NCI-H128 (cell line): Measurements from ENCODE around the gene CEP19.

Source experiments
- DNase-seq: peaks from one replicate; lab custom pipeline; 2025; ENCODE audit not compliant: unreplicated experiment; lab: John Stamatoyannopoulos, UW

Gene CEP19

DNA sequence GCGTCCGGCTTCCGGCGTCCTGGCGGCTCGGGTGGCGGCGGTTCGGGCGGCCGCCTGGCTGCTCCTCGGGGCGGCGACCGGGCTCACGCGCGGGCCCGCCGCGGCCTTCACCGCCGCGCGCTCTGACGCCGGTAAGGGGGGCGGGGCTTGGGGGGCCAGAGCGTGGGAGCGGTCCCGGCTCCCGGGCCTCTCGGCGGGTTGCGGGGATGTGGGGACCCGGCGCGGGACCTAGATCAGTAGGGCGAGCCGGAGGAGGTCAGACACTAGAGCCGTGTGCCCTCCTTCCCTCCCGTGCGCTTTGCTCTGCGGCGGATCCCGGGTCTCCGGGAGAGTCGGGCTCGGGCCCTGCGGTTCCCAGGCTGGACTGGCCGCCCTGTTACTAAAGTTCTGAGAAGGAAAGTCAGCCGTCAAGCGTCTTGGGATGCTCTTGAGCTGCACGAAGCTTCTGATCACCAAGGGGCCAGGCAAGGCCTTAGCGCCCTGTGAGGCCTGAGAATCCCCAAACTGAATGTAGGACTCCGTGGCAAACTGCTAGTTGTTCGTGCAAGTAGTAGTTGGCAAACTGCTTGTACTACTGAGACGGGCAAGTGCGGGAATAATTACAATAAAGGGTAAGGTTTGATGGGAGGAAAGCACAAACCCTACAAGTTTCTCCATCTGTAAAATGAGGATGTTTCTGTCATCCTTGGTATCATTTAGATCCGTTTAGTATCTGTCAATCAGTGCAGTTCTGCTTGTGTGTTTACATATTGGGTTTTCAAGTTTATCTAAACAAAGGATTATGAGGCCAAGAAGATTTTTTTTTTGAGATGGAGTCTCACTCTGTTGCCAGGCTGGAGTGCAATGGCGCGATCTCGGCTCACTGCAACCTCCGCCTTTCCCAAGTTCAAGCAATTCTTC, 714 bp upstream of the CEP19 start:
- no peak for DNase-seq

DNA sequence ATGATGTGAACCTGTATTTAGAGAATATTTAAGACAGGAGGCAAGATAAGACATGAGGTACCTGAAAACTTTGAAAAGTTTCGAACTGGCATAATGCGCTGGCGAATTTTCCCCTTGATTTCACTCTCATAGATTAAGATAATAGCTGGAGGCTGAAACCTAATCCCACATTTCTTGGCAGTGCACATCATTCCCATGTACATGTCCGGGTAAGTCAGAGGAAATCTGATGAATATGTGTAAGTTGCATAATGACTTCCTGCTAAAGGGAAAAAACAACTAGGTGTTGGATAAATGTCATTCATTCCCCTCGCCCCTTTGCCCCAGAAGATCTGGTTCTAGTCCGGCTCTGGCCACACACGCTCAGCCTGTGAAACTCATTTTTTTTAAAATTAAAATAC, 3.6 kb downstream of the CEP19 start:
- no peak for DNase-seq

DNA sequence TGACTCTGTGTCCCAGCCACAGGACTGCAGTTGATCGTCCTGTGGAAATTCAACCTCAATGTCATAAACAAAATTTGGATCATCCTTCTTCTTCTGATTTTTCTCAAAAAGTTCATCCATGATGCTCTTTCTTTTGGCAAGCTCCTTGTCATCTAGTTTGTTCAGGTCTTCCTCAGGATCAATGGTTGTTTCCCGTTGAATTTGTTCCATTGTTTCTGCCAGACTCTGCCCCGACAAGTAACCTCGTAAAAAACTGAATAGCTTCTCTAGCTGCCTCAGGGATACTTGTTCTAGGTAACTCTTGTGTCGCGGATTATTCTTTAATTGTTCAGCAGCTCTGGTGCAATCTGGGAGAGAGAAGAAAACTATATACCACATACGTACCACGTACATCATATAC, 4.5 kb downstream of the CEP19 start:
- DNase-seq, result no peak

DNA sequence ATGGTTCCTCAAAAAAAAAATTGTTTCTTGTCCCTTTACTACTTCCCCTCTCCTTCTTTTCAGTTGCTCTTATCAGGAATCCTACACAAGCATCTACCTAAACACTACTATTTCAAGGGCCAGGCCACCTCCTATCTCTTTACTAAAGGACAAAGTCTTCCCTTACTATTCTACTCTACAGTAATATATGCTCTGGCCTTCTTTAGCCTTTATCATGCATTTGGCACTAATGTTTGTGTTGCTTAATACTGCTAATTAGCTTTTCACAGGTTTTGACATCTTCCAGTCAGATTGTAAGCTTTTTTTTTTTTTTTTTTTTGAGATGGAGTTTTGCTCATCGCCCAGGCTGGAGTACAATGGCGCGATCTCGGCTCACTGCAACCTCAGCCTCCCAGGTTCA, 5.3 kb downstream of the CEP19 start:
- DNase-seq, result no peak

DNA sequence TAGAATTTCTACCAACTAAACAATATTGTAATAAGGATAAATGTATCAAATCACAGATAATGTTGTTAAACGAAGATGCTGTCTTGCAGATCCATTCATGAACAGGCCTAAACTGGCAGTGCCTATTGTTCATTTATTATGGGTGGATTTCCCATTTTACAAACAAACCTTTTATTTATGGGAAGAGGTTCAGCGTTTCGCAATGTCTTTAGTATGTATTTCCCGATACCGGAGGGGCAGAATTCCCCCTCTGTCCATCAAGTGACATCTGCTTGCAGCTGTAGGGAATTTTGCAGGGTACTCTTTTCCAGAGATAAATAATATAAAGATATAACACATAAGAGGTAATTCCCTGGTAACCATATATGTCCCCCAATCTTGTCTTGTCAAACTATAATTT, 5.7 kb downstream of the CEP19 start:
- DNase-seq, result no peak

DNA sequence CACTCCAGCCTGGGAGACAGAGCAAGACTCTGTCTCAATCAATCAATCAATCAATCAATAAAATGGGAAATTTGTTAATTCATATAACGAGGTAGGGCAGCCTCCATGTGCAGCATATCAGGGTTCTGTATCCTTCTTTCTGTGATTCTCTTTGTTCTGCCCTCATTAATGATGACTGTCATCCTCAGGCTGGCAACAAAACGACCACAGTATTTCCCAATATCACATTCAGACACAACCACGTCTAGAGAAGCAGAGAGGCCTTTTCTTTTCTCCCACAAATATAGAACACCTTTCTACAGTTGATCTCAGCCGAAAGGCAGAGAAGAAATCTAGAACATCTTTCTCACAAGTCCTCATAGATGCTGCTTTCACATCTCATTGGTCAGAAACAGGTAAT, 11.2 kb downstream of the CEP19 start:
- no peak for DNase-seq

DNA sequence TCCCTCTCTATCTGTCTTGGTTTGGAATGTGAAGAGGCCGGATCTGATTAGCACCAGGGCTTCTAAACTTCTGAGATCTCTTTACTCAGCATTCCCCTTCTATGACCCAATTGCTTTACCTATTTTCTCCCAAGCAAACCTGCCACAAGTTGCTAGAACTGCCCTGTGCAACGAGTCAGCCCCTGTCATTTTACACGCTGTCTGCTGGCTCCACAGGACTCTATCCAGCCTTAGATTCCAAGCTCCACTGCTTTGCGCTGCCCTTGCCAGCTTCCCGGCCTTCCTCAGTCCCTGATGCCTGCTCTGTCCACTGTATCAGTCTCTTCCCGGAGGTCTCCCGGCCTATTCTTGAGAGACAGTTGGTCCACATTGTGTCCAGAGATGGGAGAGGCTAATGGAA, 12.3 kb downstream of the CEP19 start:
- no peak for DNase-seq

DNA sequence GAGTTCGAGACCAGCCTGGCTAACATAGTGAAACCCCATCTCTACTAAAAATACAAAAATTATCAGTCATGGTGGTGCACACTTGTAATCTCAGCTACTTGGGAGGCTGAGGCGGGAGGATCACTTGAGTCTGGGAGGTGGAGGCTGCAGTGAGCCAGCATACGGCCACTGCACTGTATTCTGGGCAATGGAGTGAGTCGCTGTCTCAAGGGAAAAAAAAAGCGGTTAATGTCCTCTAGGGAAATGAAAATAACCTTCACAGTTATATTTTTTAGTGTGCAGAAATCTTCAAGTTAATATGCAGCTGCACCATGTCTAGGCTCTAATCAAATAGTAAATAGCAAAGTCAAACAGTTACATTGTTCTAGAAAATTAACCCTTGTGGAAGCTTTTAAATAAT, 14.8 kb downstream of the CEP19 start:
- no peak for DNase-seq

DNA sequence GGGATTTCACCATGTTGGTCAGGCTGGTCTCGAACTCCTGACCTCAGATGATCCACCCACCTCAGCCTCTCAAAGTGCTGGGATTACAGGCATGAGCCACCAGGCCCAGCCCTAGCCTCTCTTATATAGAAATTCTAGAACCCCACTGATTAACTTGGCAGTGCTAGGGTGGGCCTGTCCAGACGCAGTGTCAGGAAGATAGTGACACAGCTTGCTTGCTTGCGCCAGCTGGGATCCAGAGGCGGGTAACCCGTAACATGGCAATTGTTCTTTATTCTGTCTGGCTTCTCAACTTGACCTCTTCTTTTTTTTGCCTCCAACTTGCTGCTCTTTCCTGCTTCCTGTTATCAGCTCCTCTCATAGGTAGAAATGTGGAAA, 16.2 kb downstream of the CEP19 start:
- DNase-seq, result no peak

DNA sequence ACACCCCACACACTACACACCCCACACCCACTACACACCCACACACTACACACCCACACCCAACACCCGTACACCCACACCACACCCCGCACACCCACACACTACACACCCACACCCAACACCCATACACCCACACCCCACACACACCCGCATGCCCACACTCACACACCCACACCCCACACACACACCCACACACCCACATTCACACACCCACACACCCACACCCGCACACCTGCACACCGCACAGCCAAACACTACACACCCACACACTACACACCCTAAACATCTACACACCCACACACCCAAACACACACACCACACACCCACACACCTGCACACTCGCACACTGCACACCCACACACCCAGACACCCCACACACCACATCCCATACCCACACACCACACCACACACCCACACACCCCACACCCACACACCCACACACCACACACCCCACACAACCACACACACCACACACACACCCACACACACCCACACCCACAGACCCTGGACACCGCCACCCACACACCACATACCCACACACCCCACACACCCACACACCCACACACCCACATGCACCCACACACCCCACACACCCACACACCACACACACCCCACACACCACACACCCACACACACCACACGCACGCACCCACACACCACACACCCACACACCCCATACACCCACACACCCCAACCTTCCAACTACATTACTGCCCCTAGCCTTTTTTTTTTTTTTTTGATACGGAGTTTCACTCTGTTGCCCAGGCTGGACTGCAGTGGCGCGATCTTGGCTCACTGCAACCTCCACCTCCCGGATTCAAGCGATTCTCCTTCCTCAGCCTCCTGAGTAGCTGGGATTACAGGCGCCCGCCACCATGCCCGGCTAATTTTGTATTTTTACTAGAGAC, 16.9 kb downstream of the CEP19 start:
- DNase-seq, result no peak

DNA sequence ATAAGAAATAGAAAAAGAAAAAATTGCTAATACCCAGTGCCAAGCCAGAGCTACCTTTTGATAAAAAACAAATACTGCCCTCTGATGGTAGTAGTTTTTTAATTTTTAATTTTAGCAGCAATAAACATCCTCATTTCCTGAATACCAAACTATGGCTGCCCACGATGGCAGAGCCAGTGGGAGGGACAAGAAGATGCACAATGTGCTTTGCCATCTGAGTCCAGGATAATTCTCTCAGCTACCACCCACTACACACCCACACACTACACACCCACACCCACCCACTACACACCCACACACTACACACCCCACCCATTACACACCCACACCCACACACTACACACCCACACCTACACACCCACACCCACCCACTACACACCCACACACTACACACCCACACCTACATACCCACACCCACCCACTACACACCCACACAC, 17.8 kb downstream of the CEP19 start:
- DNase-seq, result no peak

DNA sequence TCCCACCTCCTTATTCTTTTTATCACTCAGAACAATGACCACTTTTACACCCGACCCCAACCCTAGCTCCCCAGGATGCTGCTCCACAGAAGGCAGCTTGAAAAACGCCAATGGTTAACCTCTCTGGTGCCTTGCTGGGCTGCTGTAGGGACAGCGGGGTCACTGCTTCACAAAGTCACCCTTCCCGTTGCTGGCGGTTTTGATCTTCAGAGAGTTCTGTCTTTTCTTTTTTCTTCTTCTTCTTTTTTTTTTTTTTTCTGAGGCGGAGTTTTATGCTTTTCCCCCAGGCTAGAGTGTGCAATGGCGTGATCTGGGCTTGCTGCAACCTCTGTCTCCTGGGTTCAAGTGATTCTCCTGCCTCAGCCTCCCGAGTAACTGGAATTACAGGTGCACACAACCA, 20.7 kb downstream of the CEP19 start:
- DNase-seq, result no peak

DNA sequence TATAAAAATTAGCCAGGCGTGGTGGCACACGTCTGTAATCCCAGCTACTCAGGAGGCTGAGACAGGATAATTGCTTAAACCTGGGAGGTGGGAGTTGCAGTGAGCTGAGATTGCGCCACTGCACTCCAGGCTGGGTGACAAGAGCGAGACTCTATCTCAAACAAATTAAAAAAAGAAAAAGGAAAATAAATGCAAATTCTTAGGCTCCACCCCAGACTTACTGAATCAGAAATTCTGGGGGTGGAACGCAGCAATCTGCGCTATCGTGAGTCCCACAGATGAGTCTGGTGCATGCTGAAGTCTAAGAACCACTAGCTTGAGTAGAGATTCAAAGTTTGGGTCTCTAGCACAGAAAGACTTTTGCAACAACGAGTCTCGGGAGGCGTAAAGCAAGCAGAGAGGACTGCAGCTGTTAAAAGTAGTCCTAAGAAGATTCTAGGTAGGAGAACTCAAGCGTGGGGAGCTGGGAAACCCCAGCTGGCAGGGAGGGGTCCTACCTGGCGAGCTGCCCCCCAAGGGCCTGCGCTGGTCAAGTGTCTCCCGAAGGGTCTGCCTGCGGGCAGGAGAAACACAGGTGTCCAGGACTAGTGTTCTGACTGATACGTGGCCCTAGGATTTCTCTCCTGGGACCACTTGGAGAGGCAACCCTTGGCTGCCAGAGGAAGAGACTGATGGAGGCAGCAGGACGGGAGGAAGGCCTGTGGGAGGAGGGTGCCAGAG, 21.9 kb downstream of the CEP19 start:
- no peak for DNase-seq

DNA sequence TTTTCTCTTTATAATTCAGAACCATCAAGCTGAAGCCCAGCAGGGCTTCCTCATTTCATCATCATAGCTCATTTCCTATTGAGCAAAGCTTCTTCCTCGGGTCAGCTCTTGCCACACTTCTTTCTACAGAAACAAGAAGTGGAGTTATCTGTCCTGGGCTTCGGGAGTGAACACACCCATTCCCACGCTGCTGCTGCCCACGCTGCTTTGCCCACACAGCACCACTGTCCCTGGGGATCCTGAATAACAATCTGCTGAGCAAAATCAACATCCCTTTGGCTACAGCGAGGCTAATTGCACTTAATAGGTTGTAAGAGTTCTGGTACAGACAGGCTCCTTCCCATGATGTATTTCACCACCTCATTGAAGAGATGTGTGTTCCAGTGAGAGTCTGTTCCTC, 23.7 kb downstream of the CEP19 start:
- DNase-seq, result no peak

DNA sequence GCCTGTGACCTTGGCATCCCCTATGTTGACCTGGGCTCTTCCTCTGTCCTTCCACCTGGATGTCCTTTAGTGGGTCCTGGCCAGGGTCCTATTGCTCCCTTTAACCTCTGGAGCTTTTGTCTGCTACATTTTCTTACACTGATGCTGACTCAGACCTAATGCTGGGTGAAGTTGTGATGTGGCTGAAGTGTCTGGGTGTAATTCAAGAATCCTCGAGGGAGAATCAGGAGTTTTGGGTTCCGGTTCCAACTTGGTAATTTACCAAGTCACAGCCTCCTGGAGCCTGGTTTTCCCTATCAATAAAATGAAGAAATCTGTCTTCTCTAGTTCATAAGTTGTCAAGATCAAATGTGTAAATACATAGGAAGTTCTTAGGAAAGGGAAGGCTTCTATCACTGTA, 25.6 kb downstream of the CEP19 start:
- DNase-seq, result no peak

DNA sequence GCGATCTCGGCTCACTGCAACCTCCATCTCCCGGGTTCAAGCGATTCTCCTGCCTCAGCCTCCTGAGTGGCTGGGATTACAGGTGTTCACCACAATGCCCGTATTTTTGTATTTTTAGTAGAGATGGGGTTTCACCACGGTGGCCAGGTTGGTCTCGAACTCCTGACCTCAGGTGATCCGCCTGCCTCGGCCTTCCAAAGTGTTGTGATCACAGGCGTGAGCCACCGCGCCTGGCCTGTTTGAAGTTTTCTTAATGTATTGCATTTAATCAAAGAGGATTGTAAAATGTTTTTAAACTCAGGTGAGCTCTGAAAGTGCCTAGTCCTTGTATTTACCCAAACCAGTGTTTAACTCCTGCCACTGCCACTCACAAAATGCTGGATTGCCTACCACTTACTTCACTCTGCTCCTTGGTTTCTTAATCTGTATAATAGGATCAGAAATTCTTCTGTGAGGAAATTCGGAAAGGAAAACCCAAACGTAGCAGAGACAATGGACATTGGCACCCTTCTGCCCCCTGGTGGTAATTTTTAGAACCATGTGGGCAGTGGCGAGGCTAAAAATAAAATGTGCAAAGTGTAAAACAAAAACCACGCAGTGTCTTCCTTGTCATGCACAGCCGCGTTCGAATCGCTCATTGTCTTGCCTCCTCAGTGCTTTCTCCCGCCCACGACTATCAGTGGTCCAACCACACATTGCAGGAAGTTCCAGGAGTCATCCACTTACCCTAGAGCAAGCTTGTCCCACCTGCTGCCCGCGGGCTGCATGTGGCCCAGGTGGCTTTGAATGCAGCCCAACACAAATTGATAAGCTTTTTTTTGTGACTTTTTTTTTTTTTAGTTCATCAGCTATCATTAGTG, 27.3 kb downstream of the CEP19 start:
- DNase-seq, result peak; percentile 76

DNA sequence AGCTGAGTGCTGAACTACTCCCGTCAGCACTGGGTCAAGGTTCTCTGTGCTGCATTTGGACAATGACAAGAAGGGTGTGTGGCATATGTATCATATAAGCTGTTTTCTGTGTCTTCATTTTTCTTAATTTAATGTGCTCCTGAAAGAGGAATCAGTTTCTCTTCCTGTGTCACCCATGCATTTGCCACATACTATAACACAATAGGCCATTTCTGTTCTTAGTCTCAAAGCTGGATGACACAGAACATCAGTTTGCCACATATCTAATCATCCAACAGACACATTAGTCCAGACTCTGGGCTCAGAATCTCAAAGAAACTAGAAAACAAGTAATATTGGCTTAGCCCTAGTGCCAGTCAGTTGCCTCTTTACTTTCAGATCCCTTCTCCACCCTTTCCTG, 34.1 kb downstream of the CEP19 start:
- no peak for DNase-seq

DNA sequence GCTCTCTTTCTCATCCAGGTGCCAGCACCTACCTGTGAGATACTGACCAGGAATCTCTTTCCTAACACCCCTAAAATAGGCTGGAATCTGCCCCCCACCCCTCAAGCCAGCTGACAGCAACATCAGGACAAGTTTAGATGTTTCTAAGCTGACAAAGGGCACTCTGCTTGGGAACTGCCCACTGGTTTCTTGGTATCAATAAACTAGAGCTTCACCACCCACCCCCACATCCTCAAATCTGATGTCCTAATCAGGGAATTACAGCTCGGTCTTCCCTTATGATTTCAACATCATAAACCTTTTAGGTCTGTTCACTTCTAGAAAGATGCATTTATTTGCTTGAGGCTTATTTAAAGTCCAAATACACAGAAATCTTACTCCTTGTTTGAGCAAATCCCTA, 34.7 kb downstream of the CEP19 start:
- no peak for DNase-seq

DNA sequence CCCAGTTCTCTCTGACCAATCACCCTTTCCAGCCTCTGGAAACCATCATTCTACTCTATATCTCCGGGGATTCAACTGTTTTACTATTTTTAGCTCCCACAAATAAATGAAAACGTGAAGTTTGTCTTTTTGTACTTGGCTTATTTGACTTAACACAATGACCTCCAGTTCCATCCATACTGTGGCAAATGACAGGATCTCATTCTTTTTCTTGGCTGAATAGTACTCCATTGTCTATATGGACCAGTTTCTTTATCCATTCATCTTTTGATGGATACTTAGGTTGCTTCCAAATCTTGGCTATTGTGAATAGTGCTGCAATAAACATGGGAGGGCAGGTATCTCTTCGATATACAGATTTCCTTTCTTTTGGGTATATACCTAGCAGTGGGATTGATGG, 38.4 kb downstream of the CEP19 start:
- no peak for DNase-seq

DNA sequence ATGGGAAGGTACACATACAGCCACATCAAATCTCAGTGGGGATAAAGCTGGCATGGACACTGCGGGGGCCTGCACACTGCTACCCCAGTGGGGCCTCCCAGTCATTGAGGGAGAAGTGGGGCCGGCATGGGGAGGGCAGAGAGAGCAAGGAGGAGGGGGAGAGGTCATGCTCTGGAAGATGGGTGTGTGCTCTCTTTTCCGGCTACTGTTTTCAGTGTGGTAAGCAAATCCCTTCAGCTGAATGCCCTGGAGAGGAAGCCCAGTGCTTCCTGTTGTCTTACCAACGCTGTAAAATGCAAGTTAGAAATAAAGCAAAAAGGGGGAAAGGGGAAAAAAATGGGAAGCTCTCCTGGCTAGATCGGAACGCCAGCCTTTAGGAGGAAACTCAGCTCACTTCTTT, 41.7 kb downstream of the CEP19 start:
- no peak for DNase-seq
